Astrocyte of the cerebellum (primary cell): ENCODE data around the gene PTPN14.

Source experiments
- DNase-seq: peaks from one replicate; pipeline ENCODE4 v3.0.0-alpha.2; 2011; ENCODE audit warnings: low read depth
- H3K4me3 ChIP-seq: 2 replicates; pipeline ENCODE4 v1.5.1; 2011; ENCODE audit warnings: mild to moderate bottlenecking, low read depth, low read length, moderate library complexity
- in situ Hi-C: cut with HindIII; loops from 2 replicates; pipeline ENCODE4 v1.10.0; 2017; ENCODE audit warnings: low sequenced_read_pairs
- TF ChIP-seq, protein P1 (sequence below): IDR thresholded peaks from 2 replicates; pipeline ENCODE4 v1.5.1; 2012; ENCODE audit warnings: low read length, low read depth, moderate library complexity, mild to moderate bottlenecking; ENCODE audit errors: missing control alignments

PTPN14 gene

GRCh38 chr1:214319938-214320337 lies 231.5 kb downstream of the PTPN14 start:
- no peak overlapping the region for H3K4me3 ChIP-seq
- TF ChIP-seq, protein P1, sequence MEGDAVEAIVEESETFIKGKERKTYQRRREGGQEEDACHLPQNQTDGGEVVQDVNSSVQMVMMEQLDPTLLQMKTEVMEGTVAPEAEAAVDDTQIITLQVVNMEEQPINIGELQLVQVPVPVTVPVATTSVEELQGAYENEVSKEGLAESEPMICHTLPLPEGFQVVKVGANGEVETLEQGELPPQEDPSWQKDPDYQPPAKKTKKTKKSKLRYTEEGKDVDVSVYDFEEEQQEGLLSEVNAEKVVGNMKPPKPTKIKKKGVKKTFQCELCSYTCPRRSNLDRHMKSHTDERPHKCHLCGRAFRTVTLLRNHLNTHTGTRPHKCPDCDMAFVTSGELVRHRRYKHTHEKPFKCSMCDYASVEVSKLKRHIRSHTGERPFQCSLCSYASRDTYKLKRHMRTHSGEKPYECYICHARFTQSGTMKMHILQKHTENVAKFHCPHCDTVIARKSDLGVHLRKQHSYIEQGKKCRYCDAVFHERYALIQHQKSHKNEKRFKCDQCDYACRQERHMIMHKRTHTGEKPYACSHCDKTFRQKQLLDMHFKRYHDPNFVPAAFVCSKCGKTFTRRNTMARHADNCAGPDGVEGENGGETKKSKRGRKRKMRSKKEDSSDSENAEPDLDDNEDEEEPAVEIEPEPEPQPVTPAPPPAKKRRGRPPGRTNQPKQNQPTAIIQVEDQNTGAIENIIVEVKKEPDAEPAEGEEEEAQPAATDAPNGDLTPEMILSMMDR, result no peak
- DNase-seq, result no peak
- in situ Hi-C loops, result no loop called here

DNA sequence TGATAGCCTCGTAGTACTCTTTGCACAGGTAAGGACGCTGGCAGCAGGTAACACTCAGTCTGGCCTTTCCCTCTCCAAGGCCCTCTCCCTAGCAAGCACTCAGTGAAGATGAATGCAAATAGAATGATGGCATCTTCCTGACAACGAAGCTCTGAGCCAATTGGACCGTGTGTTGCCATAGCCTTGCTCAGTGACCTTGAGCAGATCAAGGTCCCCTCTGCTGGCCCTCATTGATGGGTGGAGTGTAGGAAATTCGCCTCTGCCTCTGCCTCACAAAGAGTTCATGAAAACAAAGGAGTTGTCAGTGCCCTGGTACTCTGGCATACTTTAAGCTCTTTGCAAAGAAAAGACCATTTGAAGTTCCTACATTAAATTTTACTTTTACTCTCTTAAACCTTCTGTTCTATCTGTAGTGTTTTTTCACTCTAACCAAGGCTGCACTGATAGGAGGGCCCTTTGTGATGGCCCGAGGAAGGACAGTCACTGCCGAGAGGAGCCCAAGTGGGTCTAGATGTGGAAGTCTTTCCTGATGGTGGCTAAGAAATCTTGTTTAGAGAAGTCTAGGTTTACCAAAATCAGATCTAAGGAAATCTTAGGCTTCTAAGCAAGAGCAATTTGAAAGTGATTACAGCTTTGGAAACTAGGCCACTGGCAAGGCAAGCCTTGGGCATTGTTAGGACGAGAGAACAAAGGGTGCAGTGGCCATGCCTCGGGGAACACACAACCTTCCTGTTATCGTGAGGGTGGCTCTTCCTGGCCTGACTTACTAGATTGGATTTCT lies 232.3 kb downstream of the PTPN14 start:
- TF ChIP-seq, protein P1, result no peak
- H3K4me3 ChIP-seq, result no peak overlapping the region
- in situ Hi-C loops, result no loop called here
- DNase-seq, result no peak

DNA sequence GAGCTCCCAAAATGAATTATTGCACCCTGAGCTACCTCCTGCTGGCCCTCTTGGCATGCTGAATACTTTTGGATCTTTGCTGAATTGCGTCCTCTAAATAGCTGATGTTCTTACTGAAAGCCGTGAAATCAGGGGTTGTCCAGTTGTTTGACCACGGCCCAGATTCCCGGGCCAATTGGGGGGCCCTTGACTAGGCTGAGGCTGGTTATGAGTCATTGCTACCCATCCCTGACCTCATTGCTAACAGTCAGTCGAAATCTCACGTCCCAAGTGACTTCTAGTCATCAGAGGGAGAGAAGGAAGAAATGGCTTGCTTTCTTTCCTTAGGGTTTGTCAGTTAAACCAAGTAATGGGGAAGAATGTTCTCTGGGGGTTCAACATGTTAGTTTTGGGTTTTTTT lies 233.0 kb downstream of the PTPN14 start:
- in situ Hi-C loops, result no loop called here
- H3K4me3 ChIP-seq, result peak overlapping the region; percentile 36
- TF ChIP-seq, protein P1, result no peak

DNA sequence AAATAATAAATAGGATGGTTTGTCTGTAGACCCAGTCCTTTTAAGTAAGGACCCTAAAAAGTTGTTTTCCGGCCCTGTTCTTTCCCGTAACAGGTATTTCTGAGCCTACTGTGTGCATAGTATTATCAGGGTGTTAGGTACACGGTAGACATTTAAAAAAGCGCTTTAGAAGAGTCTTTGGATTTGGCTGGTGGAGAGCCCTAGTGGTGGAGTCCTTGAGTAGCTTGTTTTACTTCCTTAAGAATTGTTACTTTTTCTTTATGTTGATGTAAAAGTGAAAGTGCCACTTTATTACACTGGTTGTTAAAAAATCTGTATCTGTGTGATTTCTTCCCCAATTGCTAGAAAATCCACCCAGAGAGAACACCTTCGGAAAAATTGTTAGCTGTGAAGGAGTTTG lies 233.7 kb downstream of the PTPN14 start:
- in situ Hi-C loops, result no loop called here

More for the DNA sequence above, 233.0 kb downstream of the PTPN14 start:
- DNase-seq, result peak; percentile 35

GRCh38 chr1:214317300-214317699 lies 234.1 kb downstream of the PTPN14 start:
- TF ChIP-seq, protein P1, result no peak
- DNase-seq, result no peak
- in situ Hi-C loops, result no loop called here
- no peak overlapping the region for H3K4me3 ChIP-seq

More for the DNA sequence above, 233.7 kb downstream of the PTPN14 start:
- TF ChIP-seq, protein P1, result peak; percentile 64
- H3K4me3 ChIP-seq, result peak overlapping the region; percentile 36
- DNase-seq, result peak; percentile 28

DNA sequence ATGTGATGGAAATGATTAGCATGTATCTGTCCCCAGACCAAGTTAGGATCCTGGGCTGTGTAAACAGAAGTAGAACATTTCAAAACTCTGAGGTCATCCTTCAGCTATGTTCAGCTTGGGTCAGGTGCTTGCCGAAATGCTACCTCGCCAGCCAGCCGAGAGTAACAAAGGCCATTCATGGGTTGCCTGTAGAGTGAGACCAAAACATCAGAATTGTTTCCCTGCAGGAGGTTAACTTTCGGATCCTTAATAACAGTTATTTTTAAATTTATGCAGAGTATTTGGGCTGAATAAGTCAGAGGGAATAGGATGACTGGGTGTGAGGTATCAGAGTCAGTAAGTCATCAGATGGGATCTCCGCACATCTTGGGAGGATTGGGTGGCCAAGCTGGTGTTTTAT lies 234.8 kb downstream of the PTPN14 start:
- TF ChIP-seq, protein P1, result no peak
- H3K4me3 ChIP-seq, result no peak overlapping the region
- in situ Hi-C loops, result no loop called here
- peak; percentile 83 for DNase-seq
